GM18511 (cell line): Measurements from ENCODE around the gene EIF5A2.
"Not testable (repeated sequence)": the region's sequence is repeated elsewhere in the genome, so short reads cannot be mapped to it uniquely, and the experiment has no call there.

Source experiments
- ATAC-seq: cut with Tn5 transposase; IDR thresholded peaks from one replicate; pipeline ENCODE4 v1.9.1; 2021; ENCODE audit warnings: mild to moderate bottlenecking, moderate library complexity; ENCODE audit not compliant: unreplicated experiment

The EIF5A2 gene

DNA sequence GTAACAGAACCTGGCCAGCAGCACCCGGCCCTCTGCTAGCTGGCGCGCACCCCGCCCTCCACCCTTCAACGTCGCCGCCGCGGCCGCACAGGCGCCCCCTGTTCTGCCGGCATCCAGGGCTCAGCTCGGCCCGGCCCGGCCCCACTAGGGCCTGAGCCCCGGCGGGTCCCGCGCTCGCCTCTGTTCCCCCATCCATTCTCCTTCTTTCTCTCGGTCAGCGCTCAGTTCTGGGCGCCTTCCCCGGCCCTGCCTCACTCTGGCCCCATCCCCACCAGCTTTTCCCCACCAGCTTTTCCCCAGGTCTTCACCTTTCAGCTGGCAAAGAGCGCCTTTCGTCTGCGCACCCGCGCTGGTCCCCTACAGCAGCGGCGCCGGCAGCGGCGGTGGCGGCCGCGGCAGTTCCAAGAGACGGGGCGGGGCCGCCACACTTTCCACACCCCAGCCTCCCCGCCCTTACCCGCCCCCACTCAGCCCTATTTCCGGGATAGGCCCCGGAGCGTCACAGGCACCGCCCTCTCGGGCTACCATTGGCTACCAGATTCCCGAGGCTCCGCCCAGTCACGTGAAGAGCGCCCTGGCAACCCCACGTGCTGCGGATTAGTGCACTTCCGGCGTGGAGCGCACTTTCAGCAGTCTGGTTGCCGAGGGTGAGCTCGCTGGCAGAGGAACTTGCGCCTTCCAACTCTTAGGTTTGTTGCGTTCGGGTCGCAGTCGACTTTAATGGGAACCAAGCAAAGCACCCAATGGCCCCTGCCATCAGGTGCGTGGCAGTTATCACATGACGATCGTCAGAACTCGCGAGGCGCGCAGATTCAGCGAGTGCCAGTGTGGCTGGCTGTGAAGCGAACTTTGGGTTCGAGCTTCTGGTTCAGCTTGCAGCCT lies at the start of gene EIF5A2:
Gene EIF5A2, minus strand, starts transcription at position 403 of the 882 bp plus-strand sequence. CDS start 831 bp downstream, outside the sequence.
- peak; percentile 94 for ATAC-seq

DNA sequence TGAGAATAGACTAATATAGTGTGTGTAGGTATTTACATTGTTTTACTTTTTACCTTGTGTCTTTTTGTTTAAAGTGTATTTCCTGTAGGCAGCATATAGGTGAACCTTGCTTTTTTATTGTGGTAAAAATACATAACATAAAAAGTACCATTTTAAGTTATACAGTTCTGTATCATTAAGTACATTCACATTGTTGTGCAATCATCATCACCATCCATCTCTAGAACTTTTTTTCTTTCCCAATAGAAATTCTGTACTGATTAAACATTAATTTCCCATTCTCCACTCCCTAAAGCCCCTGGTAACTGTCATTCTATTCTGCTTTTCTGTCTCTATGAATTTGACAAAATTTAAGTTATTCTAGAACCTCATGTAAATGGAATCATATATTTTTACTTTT lies 48.2 kb upstream of the EIF5A2 start:
- no peak for ATAC-seq

DNA sequence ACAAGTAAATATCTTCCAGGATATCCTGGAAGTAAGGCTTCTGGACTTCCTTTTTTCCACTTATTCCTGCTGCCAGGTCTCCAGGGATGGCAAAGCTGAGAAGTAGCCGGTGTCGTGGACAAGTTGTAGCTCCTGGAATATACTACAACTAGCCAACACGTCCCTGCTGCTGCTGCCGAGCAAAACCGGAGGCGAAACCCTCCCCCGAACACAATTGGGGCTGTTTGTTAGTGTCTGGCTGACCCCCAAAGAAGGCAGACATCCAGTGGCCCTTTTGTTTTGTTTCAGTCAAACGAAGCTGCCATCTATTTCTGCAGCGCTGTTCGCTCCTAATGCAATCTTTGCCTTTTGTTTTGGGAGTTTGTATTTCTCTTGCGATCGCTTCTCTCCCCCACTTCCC lies 45.3 kb upstream of the EIF5A2 start:
- no peak for ATAC-seq

DNA sequence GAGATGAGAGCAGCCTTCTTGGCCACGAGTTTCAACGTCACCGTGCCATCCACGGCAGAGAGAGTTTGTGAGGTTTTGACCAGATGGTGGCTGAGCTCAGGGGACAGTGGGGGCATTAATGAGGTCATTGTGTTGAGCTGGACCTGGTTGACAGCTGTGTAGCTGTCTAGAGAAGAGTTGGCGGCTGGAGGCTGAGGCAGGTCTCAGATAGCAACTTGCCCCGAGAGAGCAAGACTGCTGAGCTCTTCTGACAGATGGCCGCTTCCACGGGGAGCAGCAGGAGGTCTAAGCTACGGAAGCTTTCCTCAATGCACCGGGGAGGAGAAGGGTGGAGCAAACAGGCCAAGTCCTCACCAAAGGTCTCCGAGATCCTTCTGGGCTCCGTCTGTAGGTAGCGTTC lies 44.8 kb upstream of the EIF5A2 start:
- no peak for ATAC-seq

DNA sequence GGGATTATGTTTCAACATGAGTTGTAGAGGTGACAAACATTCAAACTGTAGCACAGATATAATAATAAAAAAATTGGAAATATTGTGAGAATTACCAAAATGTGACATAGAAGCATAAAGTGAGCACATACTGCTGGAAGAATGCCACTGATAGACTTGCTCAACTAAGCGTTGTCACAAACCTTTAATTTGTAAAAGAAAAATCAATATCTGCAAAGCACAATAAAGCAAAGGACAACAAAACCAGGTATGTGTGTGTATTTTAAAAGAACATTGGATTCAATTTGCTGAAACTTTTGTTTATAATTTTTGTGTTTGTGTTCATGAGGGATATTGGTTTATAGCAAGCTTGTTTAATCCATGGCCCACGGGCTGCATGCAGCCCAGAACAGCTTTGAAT lies 40.8 kb upstream of the EIF5A2 start:
- no peak for ATAC-seq

DNA sequence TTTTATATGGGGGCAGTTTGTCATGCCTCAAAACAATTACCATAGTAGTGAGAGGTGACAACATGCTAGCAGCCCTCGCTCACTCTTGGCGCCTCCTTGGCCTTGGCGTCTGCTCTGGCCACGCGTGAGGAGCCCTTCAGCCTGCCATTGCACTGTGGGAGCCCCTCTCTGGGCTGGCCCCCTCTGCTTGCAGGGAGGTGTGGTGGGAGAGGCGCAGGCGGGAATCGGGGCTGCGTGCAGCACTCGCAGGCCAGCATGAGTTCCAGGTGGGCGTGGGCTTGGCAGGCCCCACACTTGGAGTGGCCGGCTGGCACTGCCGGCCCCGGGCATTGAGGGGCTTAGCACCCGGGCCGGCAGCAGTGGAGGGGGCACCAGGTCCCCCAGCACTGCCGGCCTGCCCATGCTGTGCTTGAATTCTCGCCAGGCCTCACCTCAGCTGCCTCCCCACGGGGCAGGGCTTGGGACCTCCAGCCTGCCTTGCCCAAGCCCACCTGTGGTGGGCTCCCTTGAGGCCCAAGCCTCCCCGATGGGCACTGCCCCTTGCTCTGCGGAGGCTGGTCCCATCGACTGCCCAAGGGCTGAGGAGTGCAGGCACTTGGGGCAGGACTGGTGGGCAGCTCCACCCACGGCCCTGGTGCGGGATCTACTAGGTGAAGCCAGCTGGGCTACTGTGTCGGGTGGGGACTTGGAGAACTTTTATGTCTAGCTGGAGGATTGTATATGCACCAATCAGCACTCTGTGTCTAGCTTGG lies 38.8 kb upstream of the EIF5A2 start:
- no peak for ATAC-seq

DNA sequence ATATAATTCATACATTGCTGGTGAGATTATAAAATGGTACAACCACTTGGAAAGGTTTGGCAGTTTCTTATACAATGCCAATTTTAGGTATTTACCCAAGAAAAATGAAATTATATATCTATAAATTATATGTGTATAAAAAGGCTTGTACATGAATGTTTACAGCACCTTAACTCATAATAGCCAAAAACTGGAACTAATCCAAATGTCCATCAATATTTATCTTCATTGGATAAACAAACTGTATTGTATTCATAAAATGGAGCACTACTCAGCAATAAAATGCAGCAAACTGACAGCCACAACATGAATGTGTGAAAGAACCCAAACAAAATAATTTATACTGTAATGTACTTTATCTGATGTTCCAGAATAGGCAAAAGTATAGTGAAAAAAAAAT lies 33.6 kb upstream of the EIF5A2 start:
- no peak for ATAC-seq

DNA sequence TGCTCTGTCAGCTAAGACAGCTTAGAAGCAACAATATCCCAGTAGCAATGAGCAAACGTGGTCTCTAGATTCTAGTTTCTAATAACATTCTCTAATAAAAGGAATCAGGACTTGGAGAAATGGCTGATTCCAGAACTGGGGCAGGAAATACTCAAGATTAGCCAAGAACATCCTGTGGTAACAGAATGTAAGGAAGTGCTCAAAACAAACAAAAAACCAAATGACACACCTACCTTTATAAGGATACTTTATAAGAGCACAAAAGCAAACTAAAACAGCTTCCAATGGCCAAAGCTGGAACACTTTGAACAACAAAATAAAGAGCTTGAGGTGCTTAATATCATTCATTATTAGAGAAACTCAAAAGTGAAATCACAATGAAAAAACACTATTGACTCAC lies 33.1 kb upstream of the EIF5A2 start:
- ATAC-seq = no peak

DNA sequence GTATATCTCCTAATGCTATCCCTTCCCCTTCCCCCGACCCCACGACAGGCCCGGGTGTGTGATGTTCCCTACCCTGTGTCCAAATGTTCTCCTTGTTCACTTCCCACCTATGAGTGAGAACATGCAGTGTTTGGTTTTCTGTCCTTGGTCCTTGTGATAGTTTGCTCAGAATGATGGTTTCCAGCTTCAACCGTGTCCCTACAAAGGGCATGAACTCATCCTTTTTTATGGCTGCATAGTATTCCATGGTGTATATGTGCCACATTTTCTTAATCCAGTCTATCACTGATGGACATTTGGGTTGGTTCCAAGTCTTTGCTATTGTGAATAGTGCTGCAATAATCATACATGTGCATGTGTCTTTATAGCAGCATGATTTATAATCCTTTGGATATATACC lies 24.6 kb upstream of the EIF5A2 start:
- not testable (repeated sequence) for ATAC-seq

DNA sequence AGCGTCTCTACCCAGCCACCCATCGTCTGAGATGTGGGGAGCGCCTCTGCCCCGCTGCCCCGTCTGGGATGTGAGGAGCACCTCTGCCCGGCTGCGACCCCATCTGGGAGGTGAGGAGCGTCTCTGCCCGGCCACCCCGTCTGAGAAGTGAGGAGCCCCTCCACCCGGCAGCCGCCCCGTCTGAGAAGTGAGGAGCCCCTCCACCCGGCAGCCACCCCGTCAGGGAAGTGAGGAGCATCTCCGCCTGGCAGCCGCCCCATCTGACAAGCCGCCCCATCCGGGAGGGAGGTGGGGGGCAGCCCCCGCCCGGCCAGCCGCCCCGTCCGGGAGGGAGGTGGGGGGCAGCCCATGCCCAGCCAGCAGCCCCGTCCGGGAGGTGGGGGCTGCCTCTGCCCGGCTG lies 15.1 kb upstream of the EIF5A2 start:
- not testable (repeated sequence) for ATAC-seq

DNA sequence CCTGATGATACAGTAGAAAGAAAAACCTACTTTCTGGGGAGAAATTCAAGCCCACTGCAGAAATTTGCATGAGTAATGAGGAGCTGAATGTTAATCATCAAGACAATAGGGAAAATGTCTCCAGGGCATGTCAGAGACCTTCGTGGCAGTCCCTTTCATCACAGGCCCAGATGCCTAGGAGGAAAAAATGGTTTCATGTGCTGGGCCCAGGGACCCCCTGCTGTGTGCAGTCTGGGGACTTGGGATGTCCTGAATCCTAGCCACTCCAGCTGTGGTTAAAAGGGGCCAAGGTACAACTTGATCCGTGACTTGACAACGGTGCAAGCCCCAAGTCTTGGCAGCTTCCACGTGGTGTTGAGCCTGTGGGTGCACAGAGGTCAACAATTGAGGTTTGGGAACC lies 10.3 kb upstream of the EIF5A2 start:
- no peak for ATAC-seq

DNA sequence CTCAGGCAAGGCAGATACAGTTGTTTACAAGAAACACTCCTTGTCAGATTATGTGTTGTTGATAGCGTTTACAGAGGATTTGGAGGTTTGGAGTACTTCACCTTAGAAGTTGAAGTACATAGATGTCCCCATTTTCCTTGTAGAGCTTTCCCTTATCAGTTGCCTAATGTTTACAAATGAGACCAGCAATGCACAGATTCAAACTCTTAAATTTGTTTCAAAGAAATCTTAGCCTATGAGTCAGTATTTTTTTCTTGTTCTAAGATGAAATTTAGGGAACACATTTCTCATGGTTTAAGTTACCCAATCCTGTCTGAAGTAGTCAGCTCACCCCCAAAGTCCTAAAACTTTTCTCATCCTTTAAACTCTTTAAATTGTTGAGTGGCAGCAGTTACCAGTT lies 6.3 kb upstream of the EIF5A2 start:
- ATAC-seq = no peak

DNA sequence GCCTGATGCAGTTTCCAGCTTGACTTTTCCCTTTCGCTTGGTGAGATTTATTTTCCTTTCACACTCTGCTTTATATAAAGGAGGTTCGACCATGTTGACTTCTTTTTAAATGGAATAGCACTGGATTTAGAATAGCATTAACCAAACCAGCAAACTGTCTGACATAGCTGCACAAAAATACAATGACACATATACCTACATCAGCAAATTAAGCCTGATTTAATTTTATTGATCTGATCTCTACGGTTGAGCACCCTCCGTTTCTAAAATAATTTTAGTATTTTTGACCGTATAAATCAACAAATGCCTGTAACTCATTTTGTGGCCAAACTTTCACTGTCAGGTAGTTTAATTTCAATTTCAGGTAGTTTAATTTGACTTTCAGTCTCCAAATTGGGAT lies 5.8 kb upstream of the EIF5A2 start:
- ATAC-seq = no peak

DNA sequence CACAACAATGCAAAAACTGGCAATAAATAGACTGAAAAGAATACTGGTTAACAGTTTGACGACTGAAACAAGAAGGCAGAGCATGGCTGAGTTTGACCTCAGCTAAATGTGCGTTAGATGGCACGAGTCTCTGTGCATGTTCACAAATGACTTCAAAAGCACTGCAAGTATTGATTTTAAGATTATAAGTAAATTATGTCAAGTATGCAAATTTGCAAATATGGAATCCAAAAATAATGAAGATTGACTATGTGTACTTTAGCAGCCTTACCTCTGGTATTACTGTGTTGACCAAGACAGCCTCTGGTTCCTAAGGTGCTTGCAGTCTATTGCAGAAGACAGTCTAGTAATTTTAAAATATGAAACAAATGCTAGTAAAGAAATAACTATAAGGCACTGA lies 2.6 kb upstream of the EIF5A2 start:
- no peak for ATAC-seq

DNA sequence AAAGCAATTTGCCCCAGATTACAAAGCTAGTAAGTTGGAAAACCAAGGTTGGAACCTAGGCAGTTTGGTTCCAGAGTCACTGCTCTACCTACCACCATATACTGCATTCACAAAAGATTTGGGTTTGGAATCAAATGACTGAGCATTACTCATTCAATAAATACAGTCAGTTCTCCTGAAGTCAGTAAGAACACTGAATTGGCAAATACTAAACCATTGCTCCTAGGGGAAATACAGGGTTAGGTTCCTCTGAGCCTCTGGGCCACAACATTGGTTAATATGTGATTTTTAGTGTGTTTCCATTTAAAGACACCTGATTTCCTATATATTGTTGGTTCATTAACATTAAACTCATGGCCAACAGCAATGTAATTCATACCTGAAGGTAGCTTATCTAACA lies 2.1 kb upstream of the EIF5A2 start:
- no peak for ATAC-seq

DNA sequence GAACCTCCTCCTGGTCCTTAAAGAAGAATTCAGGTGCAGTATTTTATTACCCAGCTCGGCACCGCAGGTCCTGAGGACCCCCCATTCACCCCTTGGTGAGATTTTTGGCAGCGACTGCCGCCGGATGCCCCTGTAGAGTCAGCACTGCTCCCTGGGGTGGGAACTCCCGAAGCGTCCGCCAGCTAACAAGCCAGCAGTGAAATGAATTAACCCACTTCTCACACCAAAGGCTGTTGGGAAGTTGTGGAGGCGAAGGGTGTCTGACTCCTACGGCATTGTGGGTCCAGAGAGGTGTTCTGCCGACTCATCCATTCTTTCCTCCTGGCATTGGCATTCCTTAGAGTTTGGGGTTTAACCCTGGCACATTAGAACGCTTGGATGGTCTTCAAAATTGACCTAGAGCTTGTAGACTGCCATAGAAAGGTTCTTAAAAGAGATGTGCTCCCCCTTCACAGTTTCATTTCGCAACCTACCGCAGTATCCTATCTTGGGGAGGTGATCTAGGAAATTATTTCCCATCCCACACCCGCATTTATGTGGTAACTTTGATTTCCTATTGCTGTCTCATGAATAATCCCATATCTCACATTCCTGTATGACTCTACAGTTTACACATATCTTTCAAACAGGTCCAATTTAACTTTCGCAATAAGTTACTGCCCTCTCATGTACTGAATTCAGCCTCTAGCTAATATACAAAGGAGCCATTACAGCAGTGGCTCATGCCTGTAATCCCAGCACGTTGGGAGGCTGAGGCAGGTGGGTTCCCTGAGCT lies 879 bp upstream of the EIF5A2 start:
- ATAC-seq = no peak

DNA sequence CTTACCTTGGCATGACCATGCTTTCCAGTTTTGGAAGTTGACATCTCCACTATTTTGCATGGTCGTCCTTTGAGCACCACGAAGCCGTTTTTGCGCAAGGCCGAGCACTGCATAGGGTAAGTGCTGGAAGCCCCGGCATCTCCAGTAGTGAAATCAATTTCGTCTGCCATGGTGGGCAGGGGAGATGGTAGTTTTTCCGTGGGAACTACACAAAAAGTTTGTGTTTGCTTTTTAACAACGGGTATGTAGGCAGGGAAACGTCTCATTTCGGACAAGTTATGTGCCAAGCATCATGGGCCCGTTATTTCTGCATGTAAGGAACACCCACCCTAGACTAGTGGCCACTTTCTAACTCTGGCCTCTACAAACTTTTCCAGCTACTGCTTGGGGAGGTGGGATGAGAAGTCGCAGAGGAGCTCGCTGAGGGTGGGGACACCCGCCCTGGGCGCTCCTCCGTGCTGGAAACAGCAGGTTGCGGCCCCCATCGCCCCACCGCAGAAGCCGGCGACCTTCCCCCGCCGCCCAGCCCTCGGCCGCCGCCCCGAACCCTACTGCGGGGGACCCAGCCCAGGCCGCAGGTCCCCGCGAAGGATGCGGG lies 701 bp downstream of the EIF5A2 start:
- ATAC-seq = no peak

DNA sequence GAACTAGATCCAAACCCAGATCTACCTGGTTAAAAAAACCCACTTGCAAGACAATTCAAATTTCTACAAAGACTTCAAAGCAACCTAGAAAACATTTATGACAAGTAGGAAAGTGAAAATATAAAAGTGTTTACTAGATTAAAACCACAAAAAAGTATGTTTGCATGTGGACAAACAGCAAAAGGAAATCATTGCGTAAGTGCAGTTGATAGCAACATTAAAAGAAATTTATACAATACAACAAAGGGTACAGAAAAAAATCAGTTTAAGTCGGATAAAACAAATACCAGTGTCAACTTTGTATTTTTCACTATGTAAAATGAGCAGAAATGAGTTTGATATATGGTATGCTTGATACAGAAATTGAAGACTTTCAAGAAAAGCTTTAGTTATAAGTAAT lies 2.6 kb downstream of the EIF5A2 start:
- no peak for ATAC-seq

DNA sequence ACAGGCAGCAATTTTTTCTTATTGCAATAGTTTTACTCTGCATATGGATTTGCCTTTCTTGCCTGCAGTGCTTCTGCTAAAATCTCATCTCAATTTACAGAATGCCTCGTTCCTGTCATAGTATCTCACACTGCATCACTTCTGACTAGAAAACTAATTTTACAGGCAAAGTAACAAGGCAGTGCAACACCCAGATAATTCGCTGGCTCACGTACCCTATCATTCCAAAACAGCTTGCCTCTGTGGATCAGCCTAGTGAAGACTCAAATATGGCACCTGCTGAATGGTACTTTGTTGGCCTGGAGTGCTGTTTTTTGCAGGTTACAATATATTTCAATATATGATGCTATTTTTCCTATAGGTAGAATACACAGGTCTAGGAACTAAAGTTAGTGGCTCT lies 5.3 kb downstream of the EIF5A2 start:
- no peak for ATAC-seq

DNA sequence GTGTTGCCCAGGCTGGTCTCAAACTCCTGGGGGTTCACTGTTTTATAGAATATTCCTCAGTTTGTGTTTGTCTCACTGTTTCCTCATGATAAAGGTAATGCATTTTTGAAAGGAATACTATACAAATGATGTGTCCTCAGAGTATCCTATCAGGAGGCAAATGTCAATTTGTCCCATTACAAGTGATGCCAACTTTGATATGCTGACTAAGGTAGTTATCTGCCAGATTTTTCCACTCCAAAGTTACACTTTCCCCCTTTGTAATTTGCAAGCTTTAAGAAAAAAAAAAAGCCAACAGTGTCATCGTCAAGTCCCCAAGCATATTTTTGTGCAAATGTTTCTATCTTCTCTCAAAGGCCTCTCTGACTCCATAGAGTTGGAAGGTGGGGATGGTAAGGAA lies 9.0 kb downstream of the EIF5A2 start:
- no peak for ATAC-seq

DNA sequence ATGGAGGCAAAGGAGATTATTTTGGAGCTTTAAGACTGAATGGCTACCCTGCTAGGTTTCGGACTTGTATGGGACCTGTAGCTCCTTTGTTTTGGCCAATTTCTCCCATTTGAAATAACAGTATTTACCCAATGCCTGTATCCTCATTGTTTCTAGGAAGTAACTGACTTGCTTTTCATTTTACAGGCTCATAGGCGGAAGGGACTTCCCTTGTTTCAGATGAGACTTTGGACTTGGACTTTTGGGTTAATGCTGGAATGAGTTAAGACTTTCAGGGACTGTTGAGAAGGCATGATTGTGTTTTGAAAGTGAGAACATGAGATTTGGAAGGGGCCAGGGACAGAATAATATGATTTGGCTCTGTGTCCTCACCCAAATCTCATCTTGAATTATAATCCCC lies 10.5 kb downstream of the EIF5A2 start:
- ATAC-seq = no peak
